ENCODE measurements around the gene P3R3URF.

Gene P3R3URF

DNA sequence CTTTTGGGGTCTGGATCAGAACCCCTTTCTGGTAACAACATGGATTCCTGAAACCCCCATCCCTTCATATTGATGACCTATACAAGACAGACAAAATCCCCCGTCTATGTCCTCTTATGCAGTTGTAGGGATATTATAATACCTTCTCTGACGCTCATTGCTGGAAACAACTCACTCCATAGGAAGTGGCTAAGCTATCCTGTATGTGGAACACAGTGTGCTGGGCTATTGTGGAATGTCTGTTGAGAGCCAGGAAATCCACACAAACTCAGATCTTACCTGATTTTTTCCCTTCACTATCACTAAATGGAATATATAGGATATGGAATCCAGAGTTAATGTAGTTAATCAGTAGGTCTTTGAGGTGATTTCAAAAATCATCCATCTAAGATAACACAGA is 26.2 kb downstream of the P3R3URF start:
- no peak overlapping the region for H3K4me3 ChIP-seq
- H3K27ac ChIP-seq, result peak overlapping the region in 2 of 21 experiments; percentile 11 to 31

GRCh38 chr1:46148318-46148717 is 28.0 kb downstream of the P3R3URF start:
- Histone ChIP-seq H3K4me3 (no peak overlapping the region), H3K27ac (no peak overlapping the region)

DNA sequence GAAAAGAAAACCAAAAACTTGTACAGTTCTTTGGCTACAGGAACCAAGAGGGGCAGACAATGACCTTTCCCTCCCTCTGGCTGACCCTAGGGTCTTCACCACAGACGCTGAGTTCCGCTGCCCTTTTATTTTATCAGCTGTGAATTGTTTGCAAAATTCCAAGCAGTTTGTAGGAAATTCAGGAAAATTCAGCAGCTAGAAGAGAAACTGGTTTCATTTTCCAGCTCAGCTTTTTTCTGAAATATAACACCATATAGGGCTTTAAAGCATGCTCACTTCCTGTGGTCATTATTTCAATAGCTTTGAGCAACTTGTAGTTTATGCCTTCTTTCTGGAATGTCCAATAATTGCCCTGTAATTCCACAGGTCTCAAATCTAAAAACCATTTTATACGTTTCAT is 38.4 kb downstream of the P3R3URF start:
- peak overlapping the region in 5 of 21 experiments; percentile 26 to 64 (median 39) for H3K27ac ChIP-seq
- H3K4me3 ChIP-seq, result no peak overlapping the region

GRCh38 chr1:46136711-46137110 is 39.6 kb downstream of the P3R3URF start:
- Histone ChIP-seq H3K27ac (no peak overlapping the region), H3K4me3 (no peak overlapping the region)

- Histone ChIP-seq H3K4me3 (no peak overlapping the region), H3K27ac (peak overlapping the region in 4 of 21 experiments; percentile 24 to 96 (median 63))
Observed at GRCh38 chr1:46134660-46135331, 41.5 kb downstream of the P3R3URF start.

- peak overlapping the region in 5 of 7 experiments; percentile 71 to 81 (median 73) for H3K4me3 ChIP-seq
- H3K27ac ChIP-seq, result peak overlapping the region in 16 of 21 experiments; percentile 60 to 99 (median 96)
Observed at GRCh38 chr1:46133781-46134350, 42.4 kb downstream of the P3R3URF start.

- Histone ChIP-seq H3K27ac (peak overlapping the region in 19 of 21 experiments; percentile 60 to 99 (median 96)), H3K4me3 (peak overlapping the region; percentile 59 to 81 (median 72))
Observed at GRCh38 chr1:46133181-46133658, 43.1 kb downstream of the P3R3URF start.

GRCh38 chr1:46132529-46133180 is 43.6 kb downstream of the P3R3URF start, which contains the start of gene PIK3R3:
TSS of gene PIK3R3 (minus strand) at chr1:46132629. CDS start at chr1:46131952, 677 bp downstream.
- H3K4me3 ChIP-seq, result peak within 1 kb of the TSS; percentile 59 to 81 (median 72)
- H3K27ac ChIP-seq, result peak within 1 kb of the TSS; percentile 83 to 99 (median 96)

GRCh38 chr1:46131712-46132528 is 44.4 kb downstream of the P3R3URF start:
- peak overlapping the region; percentile 83 to 99 (median 96) for H3K27ac ChIP-seq
- H3K4me3 ChIP-seq, result peak overlapping the region; percentile 59 to 81 (median 72)

DNA sequence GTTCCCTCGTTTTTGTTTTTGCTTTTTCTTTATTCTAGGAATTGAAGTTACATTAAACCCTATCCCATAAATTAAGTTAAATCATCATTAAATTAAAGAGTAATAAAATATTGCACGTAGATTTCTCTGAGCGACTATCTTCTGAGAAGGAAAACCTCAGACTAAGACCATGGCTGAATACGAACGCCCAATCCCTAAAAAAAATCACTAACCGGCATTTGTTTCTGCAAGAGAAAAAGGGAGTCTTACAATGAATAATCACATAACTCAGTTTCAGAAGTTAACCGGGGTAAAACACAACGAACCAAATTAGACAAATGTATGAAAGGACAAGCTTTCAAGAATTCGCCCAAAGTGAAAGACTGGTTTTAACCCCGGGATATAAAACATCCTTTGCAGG is 45.2 kb downstream of the P3R3URF start:
- Histone ChIP-seq H3K4me3 (peak overlapping the region; percentile 59 to 81 (median 72)), H3K27ac (peak overlapping the region in 4 of 21 experiments; percentile 13 to 99 (median 98))

DNA sequence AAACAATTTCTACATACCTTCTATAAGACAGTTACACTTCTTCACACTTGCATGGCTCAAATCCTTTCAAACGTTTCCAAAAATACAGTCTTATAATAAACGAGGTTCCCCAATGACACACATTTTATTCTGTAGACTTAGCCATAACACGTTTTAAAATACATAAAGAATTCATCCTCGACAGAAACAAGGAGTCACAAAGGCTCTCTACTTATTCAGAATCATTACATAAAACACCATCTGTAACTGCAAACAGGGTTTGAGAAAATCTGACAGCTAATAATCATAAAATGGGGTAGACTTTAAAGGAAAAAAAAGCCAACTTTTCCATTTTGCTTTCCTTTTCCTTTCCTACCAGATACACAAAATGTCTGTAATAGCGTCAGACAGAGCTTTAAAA is 45.7 kb downstream of the P3R3URF start:
- H3K27ac ChIP-seq, result peak overlapping the region in 1 of 21 experiments; percentile 13
- peak overlapping the region; percentile 59 to 81 (median 72) for H3K4me3 ChIP-seq

DNA sequence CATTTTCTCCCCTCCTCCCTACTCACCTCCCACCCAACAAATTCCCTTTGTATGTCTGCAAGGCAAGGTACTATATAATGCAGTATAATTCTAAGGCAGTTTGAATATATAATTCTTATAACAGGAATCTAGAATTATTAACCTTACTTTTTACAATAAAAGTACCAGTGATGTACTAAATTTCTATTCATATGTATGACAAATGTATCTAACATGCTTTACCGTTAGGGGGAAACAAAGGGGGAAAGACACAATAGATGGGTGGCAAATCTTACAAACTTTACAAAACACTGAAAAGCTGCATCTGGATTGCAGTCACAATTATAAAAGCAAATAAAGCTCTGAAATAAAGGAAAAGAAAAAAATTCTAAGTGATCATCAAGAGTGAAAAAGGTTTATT is 46.2 kb downstream of the P3R3URF start:
- Histone ChIP-seq H3K4me3 (peak overlapping the region in 5 of 7 experiments; percentile 59 to 81 (median 72)), H3K27ac (no peak overlapping the region)

GRCh38 chr1:46128344-46128743 is 47.9 kb downstream of the P3R3URF start:
- Histone ChIP-seq H3K4me3 (no peak overlapping the region), H3K27ac (no peak overlapping the region)
